HFFc6 (cell line): ENCODE measurements around the gene LPGAT1. TPM values are rescaled to one million over a fixed set of nuclear protein-coding genes. Genes with fewer than 3 reads are reported as not detected.

Experiments used
- DNase-seq: peaks from one replicate; pipeline ENCODE4 v3.0.0-alpha.2; 2018
- H3K27ac Mint-ChIP-seq: 2 replicates; pipeline ENCODE4 v1.8.0; 2020; ENCODE audit warnings: mild to moderate bottlenecking, mixed read lengths
- H3K27me3 Mint-ChIP-seq: 2 replicates; pipeline ENCODE4 v1.8.0; 2021; ENCODE audit warnings: mild to moderate bottlenecking, moderate library complexity, mixed read lengths; ENCODE audit not compliant: insufficient read depth
- H3K36me3 Mint-ChIP-seq: 2 replicates; pipeline ENCODE4 v1.8.0; 2021; ENCODE audit warnings: low read depth, mixed read lengths
- H3K4me1 Mint-ChIP-seq: 2 replicates; pipeline ENCODE4 v1.8.0; 2020; ENCODE audit warnings: low read depth, mixed read lengths
- H3K4me3 Mint-ChIP-seq: 2 replicates; pipeline ENCODE4 v1.8.0; 2020; ENCODE audit warnings: mild to moderate bottlenecking, moderate library complexity, mixed read lengths
- H3K9me3 Mint-ChIP-seq: 2 replicates; pipeline ENCODE4 v1.8.0; 2020; ENCODE audit warnings: mild to moderate bottlenecking, mixed read lengths
- CTCF ChIP-seq: fragments of 200-600 bp; sonication (generic); IDR thresholded peaks from 2 replicates; pipeline ENCODE4 v1.5.0; 2021; ENCODE audit warnings: antibody characterized with exemption, mild to moderate bottlenecking
- total RNA-seq, 6 experiments: library from RNA; stranded (reverse); fragmentation: NEBNext Ultra II Directional; extraction: Animal tissue kit (Norgen Biotek cat#: 25700); gene quantifications; 2 replicates in 1 of 6; 3 replicates in 5 of 6; pipeline ENCODE4 v1.2.3, GENCODE V29; 2021

LPGAT1 gene
- total RNA-seq, 6 experiments from 2014 or later: 36.4 to 50.4 (median 44.9) TPM

GRCh38 chr1:211800925-211801607 lies 29.5 kb downstream of the LPGAT1 start:
- no peak for TF ChIP-seq CTCF
- DNase-seq: no peak
- no peaks in the 10 kb centered on the region for H3K27me3 Mint-ChIP-seq
- peaks cover 5% of the 10 kb centered on the region; the same call in 1 of the 2 replicates for H3K4me1 Mint-ChIP-seq
- no peak overlapping the region for H3K4me3 Mint-ChIP-seq
- peaks cover 40% of the 10 kb centered on the region for H3K36me3 Mint-ChIP-seq
- H3K27ac Mint-ChIP-seq: no peak overlapping the region
- H3K9me3 Mint-ChIP-seq: 0 out of 2 replicates have a peak, but pooled peaks cover under 1% of the 10 kb centered on the region

- Mint-ChIP-seq H3K4me3 (no peak overlapping the region), H3K4me1 (peaks cover 5% of the 10 kb centered on the region; the same call in 1 of the 2 replicates), H3K27me3 (peaks cover under 1% of the 10 kb centered on the region; the same call in 1 of the 2 replicates), H3K27ac (no peak overlapping the region), H3K36me3 (peaks cover 23% of the 10 kb centered on the region), H3K9me3 (no peaks in the 10 kb centered on the region)
- DNase-seq: no peak
- no peak for TF ChIP-seq CTCF
Observed at GRCh38 chr1:211797994-211798393, 32.6 kb downstream of the LPGAT1 start.

- Mint-ChIP-seq H3K36me3 (peaks cover 9% of the 10 kb centered on the region), H3K27ac (no peak overlapping the region), H3K9me3 (no peaks in the 10 kb centered on the region), H3K4me1 (no peaks in the 10 kb centered on the region), H3K27me3 (peaks cover 4% of the 10 kb centered on the region; the same call in 1 of the 2 replicates), H3K4me3 (no peak overlapping the region)
- no peak for DNase-seq
- no peak for TF ChIP-seq CTCF
Observed at GRCh38 chr1:211791979-211792378, 38.6 kb downstream of the LPGAT1 start.

- DNase-seq: no peak
Observed at GRCh38 chr1:211789641-211790464, 40.7 kb downstream of the LPGAT1 start.

GRCh38 chr1:211788626-211789025 lies 41.9 kb downstream of the LPGAT1 start:
- no peak for DNase-seq
- Mint-ChIP-seq H3K27me3 (peaks cover 4% of the 10 kb centered on the region; the same call in 1 of the 2 replicates), H3K36me3 (peaks cover 9% of the 10 kb centered on the region), H3K27ac (no peak overlapping the region), H3K9me3 (no peaks in the 10 kb centered on the region), H3K4me1 (no peaks in the 10 kb centered on the region), H3K4me3 (no peak overlapping the region)
- TF ChIP-seq CTCF: no peak

More at GRCh38 chr1:211789641-211790464, 40.7 kb downstream of the LPGAT1 start:
- H3K9me3 Mint-ChIP-seq: no peaks in the 10 kb centered on the region
- no peak overlapping the region for H3K4me3 Mint-ChIP-seq
- H3K27me3 Mint-ChIP-seq: peaks cover 4% of the 10 kb centered on the region; the same call in 1 of the 2 replicates
- no peak for TF ChIP-seq CTCF
- peaks cover 9% of the 10 kb centered on the region for H3K36me3 Mint-ChIP-seq
- no peaks in the 10 kb centered on the region for H3K4me1 Mint-ChIP-seq
- no peak overlapping the region for H3K27ac Mint-ChIP-seq
